PC-9 (cell line): ENCODE results near the gene FUBP3. TPM values are rescaled to one million over a fixed set of nuclear protein-coding genes. Genes with fewer than 3 reads are reported as not detected.

ENCODE experiments used
- BruUV-seq: library from RNA; stranded (reverse); fragments of 400-500 nt; replicated peaks from 2 replicates; lab custom pipeline; 2021; lab: Mats Ljungman, UMichigan
- CTCF ChIA-PET: fragments of 300-600 bp; sonication (Branson Sonifier 250); formaldehyde crosslinking; loops from one replicate; lab custom pipeline; 2022; ENCODE audit warnings: antibody characterized with exemption; lab: Charles Lee
- POLR2A ChIA-PET: fragments of 300-600 bp; sonication (Branson Sonifier 250); formaldehyde crosslinking; loops from one replicate; lab custom pipeline; 2022; ENCODE audit warnings: antibody characterized with exemption; ENCODE audit not compliant: unreplicated experiment; lab: Charles Lee
- DNase-seq, 2 experiments: peaks; one replicate each; pipeline versions ENCODE4 v3.0.0 to v3.0.0-alpha.2; 2015 to 2022; ENCODE audit warnings: mixed read lengths in 1 of 2
- H2AFZ ChIP-seq: fragments of 200-600 bp; sonication (generic); 2 replicates; pipeline ENCODE4 v1.8.1; 2017; ENCODE audit warnings: antibody characterized with exemption
- H3F3A ChIP-seq: fragments of 200-600 bp; sonication (generic); 2 replicates; pipeline ENCODE4 v1.8.1; 2017; ENCODE audit warnings: antibody characterized with exemption, mild to moderate bottlenecking, low read depth; ENCODE audit not compliant: insufficient read depth
- H3K27ac ChIP-seq: fragments of 200-600 bp; sonication (generic); 2 replicates; pipeline ENCODE4 v1.6.1; 2016; ENCODE audit warnings: mixed run types
- H3K27me3 ChIP-seq: fragments of 200-600 bp; sonication (generic); 2 replicates; pipeline ENCODE4 v1.6.1; 2016; ENCODE audit warnings: low read depth, mixed run types; ENCODE audit not compliant: insufficient read depth
- H3K36me3 ChIP-seq: fragments of 200-600 bp; sonication (generic); 2 replicates; pipeline ENCODE4 v1.6.1; 2016; ENCODE audit warnings: low read depth, mixed run types
- H3K4me1 ChIP-seq: fragments of 200-600 bp; sonication (generic); replicated peaks from 2 replicates; pipeline ENCODE4 v1.6.1; 2016; ENCODE audit warnings: mixed run types; ENCODE audit not compliant: insufficient read depth
- H3K4me2 ChIP-seq: fragments of 200-600 bp; sonication (generic); 2 replicates; pipeline ENCODE4 v1.6.1; 2017; ENCODE audit warnings: mixed run types
- H3K4me3 ChIP-seq: fragments of 200-600 bp; sonication (generic); 2 replicates; pipeline ENCODE4 v1.6.1; 2016; ENCODE audit warnings: mixed run types
- H3K79me2 ChIP-seq: fragments of 200-600 bp; sonication (generic); 2 replicates; pipeline ENCODE4 v1.6.1; 2017; ENCODE audit warnings: low read depth, mixed run types
- H3K9me2 ChIP-seq: fragments of 200-600 bp; sonication (generic); 2 replicates; pipeline ENCODE4 v1.8.1; 2017; ENCODE audit warnings: mild to moderate bottlenecking; ENCODE audit not compliant: insufficient read depth
- H3K9me3 ChIP-seq: fragments of 200-600 bp; sonication (generic); 2 replicates; pipeline ENCODE4 v1.8.1; 2016; ENCODE audit warnings: low read depth; ENCODE audit not compliant: insufficient read depth
- H4K20me1 ChIP-seq: fragments of 200-600 bp; sonication (generic); 2 replicates; pipeline ENCODE4 v1.8.1; 2017; ENCODE audit not compliant: insufficient read depth
- CTCF ChIP-seq: fragments of 200-600 bp; sonication (generic); conservative IDR thresholded peaks from 2 replicates; pipeline ENCODE4 v1.6.1; 2017; ENCODE audit warnings: mixed run types, antibody characterized with exemption, mild to moderate bottlenecking, moderate library complexity
- EZH2 ChIP-seq: fragments of 200-600 bp; sonication (generic); IDR thresholded peaks from 2 replicates; pipeline ENCODE4 v1.8.0; 2017; ENCODE audit warnings: antibody characterized with exemption, low read depth
- intact Hi-C: fragments of 100-400 bp; cut with micrococcal nuclease; formaldehyde crosslinking; loops from one replicate; pipeline ENCODE4 v1.10.0; 2022; ENCODE audit not compliant: unreplicated experiment
- total RNA-seq: library from RNA; stranded (reverse); gene quantifications from 2 replicates; pipeline ENCODE4 v1.2.3, GENCODE V29; 2021

Gene FUBP3
- total RNA-seq, 1 experiment from 2014 or later, result 75.6 TPM

GRCh38 chr9:130640681-130641080 lies 61.3 kb downstream of the FUBP3 start:
- TF ChIP-seq EZH2 (no peak), CTCF (no peak)
- H3K4me1 ChIP-seq, result no peaks in the 10 kb centered on the region
- H3F3A ChIP-seq, result peaks cover 9% of the 10 kb centered on the region
- no peak for DNase-seq
- intact Hi-C loops, result no loop called here
- H2AFZ ChIP-seq, result no peak overlapping the region
- no TSS peak for BruUV-seq
- CTCF ChIA-PET, result no interaction called here
- no peaks in the 10 kb centered on the region for H3K9me2 ChIP-seq
- H4K20me1 ChIP-seq, result no peaks in the 10 kb centered on the region
- no peak overlapping the region for H3K4me2 ChIP-seq
- H3K4me3 ChIP-seq, result no peak overlapping the region
- POLR2A ChIA-PET, result no interaction called here
- no peaks in the 10 kb centered on the region for H3K79me2 ChIP-seq
- H3K9me3 ChIP-seq, result no peaks in the 10 kb centered on the region
- H3K36me3 ChIP-seq, result no peaks in the 10 kb centered on the region
- H3K27ac ChIP-seq, result no peak overlapping the region
- no peaks in the 10 kb centered on the region for H3K27me3 ChIP-seq

GRCh38 chr9:130642926-130643325 lies 63.5 kb downstream of the FUBP3 start:
- TF ChIP-seq CTCF (no peak), EZH2 (no peak)
- POLR2A ChIA-PET, result no interaction called here
- intact Hi-C loops, result no loop called here
- peaks cover 5% of the 10 kb centered on the region; the same call in 1 of the 2 replicates for H3F3A ChIP-seq
- H3K9me3 ChIP-seq, result no peaks in the 10 kb centered on the region
- no peak for DNase-seq
- no peaks in the 10 kb centered on the region for H3K9me2 ChIP-seq
- no peak overlapping the region for H3K4me2 ChIP-seq
- BruUV-seq, result no TSS peak
- H3K27ac ChIP-seq, result no peak overlapping the region
- H3K4me3 ChIP-seq, result no peak overlapping the region
- H3K4me1 ChIP-seq, result no peaks in the 10 kb centered on the region
- H3K79me2 ChIP-seq, result no peaks in the 10 kb centered on the region
- no peaks in the 10 kb centered on the region for H3K36me3 ChIP-seq
- H3K27me3 ChIP-seq, result no peaks in the 10 kb centered on the region
- no peaks in the 10 kb centered on the region for H4K20me1 ChIP-seq
- CTCF ChIA-PET, result no interaction called here
- H2AFZ ChIP-seq, result no peak overlapping the region

- DNase-seq, result no peak
- Histone ChIP-seq H3K9me3 (no peaks in the 10 kb centered on the region), H3K4me2 (no peak overlapping the region), H4K20me1 (no peaks in the 10 kb centered on the region), H3K4me1 (no peaks in the 10 kb centered on the region), H3K4me3 (no peak overlapping the region), H3K79me2 (no peaks in the 10 kb centered on the region), H3K36me3 (no peaks in the 10 kb centered on the region), H3K9me2 (no peaks in the 10 kb centered on the region), H3F3A (no peaks in the 10 kb centered on the region), H3K27me3 (no peaks in the 10 kb centered on the region), H3K27ac (no peak overlapping the region), H2AFZ (no peak overlapping the region)
- BruUV-seq, result no TSS peak
- POLR2A ChIA-PET, result interaction anchor here (0.6 kb wide), 1 partner anchor 349 kb away, joined by 5 read pairs; no protein-coding TSS in a partner anchor
- intact Hi-C loops, result no loop called here
- CTCF ChIA-PET, result interaction anchor here (0.5 kb wide), 1 partner anchor 8 kb away, joined by 7 read pairs; no protein-coding TSS in a partner anchor
- TF ChIP-seq EZH2 (no peak), CTCF (no peak)
Measured at GRCh38 chr9:130651221-130651620, 71.8 kb downstream of the FUBP3 start.
